K562 (cell line): ENCODE results near the gene MCRS1. TPM values are rescaled to one million over a fixed set of nuclear protein-coding genes. Genes with fewer than 3 reads are reported as not detected.

Source experiments
- CCAR2 ChIP-seq: fragments of 200-400 bp; formaldehyde crosslinking; IDR thresholded peaks from 2 replicates; pipeline ENCODE4 v1.6.1; 2017; ENCODE audit warnings: mild to moderate bottlenecking, low read depth, low read length
- IFI16 ChIP-seq: fragments of 250-450 bp; sonication (Bioruptor Pico); IDR thresholded peaks from 2 replicates; pipeline ENCODE4 v2.1.2; 2022; ENCODE audit warnings: mild to moderate bottlenecking, inconsistent platforms
- TCF3 ChIP-seq: sonication (generic); formaldehyde crosslinking; IDR thresholded peaks from 2 replicates; pipeline ENCODE4 v1.4.0; 2020; ENCODE audit warnings: mild to moderate bottlenecking, missing genetic modification reagents
- polyA plus RNA-seq, 8 experiments: library from polyadenylated mRNA; depleted of rRNA in 4 of 8; stranded (reverse) in 5 of 8; unstranded in 3 of 8; fragments of >200 nt; fragmentation: Nextera tagmentation in 2 of 8; fragmentation: Illumina TruSeq in 1 of 8; extraction: Ambion mirVana in 2 of 8; extraction: Trizol in 1 of 8; gene quantifications; 2 replicates each; pipeline versions ENCODE4 v1.2.1 to v1.2.3, GENCODE V29; 2011 to 2014; ENCODE audit warnings: inconsistent platforms in 1 of 8, missing spikeins in 1 of 8
- total RNA-seq, 7 experiments: library from RNA; depleted of rRNA in 6 of 7; stranded (reverse); fragments of >200 nt in 6 of 7; fragmentation: Illumina TruSeq in 2 of 7; extraction: Trizol in 2 of 7; gene quantifications; 2 replicates each; pipeline versions ENCODE4 v1.2.1 to v1.2.3, GENCODE V29; 2011 to 2021; ENCODE audit warnings: low replicate concordance in 1 of 7
- TF ChIP-seq, protein P1 (sequence below): sonication (generic); formaldehyde crosslinking; IDR thresholded peaks from 2 replicates; pipeline ENCODE4 v1.8.0; 2023; ENCODE audit warnings: missing genetic modification reagents, mild to moderate bottlenecking, borderline replicate concordance
- TF ChIP-seq, protein P2 (sequence below): fragments of 450-650 bp; IDR thresholded peaks from 2 replicates; pipeline ENCODE4 v1.7.1; 2018; ENCODE audit warnings: mild to moderate bottlenecking, low read depth; ENCODE audit not compliant: partially characterized antibody
- TF ChIP-seq, protein P3 (sequence below): fragments of 200-600 bp; sonication (generic); IDR thresholded peaks from one replicate; pipeline ENCODE4 v1.6.1; 2012; ENCODE audit warnings: mild to moderate bottlenecking, low read depth, low read length, inconsistent platforms

MCRS1 gene
- total and polyA plus RNA-seq, 9 of the 15 experiments (the other 6 are each of a cell fraction or from before 2014, with no cell fraction given): 50.0 to 100 (median 73.2) TPM

DNA sequence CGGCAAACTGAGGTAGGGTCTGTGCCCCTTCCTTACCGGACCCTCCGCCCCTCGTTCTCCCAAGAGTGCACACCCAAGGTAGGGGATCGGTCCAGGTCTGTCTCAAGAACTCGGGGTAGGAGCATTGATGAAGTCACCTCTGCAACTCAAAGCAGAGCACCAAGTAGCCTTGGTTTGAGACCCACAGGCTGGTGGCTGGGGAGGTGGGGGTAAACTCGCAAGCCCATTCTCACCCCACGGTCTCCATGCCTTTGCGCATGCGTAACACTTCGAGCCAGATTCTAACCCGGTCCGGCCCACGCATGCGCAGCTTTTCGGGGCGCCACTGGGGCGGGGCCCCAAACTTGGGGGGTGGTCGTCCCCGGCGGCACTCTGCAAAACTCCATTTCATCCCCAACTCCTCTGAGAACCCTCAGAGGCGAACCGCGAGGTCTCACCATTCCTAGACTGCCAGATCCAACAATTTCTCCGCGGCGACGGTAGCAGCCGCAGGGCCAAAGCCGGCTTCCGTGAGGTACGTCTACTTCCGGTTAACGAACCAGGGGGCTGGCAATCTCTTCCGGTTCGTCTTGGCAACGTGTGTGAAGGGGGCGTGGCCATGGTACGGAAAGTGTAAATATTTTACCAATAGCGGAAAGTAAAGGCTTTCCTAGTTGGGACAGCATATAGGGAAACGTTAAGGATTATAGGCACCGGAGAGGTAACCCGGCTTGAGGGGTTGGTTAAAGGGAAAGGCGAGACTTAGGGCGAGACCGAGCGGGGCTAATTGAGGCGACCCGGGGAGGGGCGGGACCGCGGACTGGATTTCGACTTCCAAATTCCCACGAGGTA is at the start of gene MCRS1 (continued):
- TF ChIP-seq, protein P1, sequence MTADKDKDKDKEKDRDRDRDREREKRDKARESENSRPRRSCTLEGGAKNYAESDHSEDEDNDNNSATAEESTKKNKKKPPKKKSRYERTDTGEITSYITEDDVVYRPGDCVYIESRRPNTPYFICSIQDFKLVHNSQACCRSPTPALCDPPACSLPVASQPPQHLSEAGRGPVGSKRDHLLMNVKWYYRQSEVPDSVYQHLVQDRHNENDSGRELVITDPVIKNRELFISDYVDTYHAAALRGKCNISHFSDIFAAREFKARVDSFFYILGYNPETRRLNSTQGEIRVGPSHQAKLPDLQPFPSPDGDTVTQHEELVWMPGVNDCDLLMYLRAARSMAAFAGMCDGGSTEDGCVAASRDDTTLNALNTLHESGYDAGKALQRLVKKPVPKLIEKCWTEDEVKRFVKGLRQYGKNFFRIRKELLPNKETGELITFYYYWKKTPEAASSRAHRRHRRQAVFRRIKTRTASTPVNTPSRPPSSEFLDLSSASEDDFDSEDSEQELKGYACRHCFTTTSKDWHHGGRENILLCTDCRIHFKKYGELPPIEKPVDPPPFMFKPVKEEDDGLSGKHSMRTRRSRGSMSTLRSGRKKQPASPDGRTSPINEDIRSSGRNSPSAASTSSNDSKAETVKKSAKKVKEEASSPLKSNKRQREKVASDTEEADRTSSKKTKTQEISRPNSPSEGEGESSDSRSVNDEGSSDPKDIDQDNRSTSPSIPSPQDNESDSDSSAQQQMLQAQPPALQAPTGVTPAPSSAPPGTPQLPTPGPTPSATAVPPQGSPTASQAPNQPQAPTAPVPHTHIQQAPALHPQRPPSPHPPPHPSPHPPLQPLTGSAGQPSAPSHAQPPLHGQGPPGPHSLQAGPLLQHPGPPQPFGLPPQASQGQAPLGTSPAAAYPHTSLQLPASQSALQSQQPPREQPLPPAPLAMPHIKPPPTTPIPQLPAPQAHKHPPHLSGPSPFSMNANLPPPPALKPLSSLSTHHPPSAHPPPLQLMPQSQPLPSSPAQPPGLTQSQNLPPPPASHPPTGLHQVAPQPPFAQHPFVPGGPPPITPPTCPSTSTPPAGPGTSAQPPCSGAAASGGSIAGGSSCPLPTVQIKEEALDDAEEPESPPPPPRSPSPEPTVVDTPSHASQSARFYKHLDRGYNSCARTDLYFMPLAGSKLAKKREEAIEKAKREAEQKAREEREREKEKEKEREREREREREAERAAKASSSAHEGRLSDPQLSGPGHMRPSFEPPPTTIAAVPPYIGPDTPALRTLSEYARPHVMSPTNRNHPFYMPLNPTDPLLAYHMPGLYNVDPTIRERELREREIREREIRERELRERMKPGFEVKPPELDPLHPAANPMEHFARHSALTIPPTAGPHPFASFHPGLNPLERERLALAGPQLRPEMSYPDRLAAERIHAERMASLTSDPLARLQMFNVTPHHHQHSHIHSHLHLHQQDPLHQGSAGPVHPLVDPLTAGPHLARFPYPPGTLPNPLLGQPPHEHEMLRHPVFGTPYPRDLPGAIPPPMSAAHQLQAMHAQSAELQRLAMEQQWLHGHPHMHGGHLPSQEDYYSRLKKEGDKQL (CRISPR knock-in tag): no peak
- TF ChIP-seq, protein P2, sequence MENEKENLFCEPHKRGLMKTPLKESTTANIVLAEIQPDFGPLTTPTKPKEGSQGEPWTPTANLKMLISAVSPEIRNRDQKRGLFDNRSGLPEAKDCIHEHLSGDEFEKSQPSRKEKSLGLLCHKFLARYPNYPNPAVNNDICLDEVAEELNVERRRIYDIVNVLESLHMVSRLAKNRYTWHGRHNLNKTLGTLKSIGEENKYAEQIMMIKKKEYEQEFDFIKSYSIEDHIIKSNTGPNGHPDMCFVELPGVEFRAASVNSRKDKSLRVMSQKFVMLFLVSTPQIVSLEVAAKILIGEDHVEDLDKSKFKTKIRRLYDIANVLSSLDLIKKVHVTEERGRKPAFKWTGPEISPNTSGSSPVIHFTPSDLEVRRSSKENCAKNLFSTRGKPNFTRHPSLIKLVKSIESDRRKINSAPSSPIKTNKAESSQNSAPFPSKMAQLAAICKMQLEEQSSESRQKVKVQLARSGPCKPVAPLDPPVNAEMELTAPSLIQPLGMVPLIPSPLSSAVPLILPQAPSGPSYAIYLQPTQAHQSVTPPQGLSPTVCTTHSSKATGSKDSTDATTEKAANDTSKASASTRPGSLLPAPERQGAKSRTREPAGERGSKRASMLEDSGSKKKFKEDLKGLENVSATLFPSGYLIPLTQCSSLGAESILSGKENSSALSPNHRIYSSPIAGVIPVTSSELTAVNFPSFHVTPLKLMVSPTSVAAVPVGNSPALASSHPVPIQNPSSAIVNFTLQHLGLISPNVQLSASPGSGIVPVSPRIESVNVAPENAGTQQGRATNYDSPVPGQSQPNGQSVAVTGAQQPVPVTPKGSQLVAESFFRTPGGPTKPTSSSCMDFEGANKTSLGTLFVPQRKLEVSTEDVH: peak; percentile 96
- TF ChIP-seq CCAR2 (no peak), TCF3 (CRISPR knock-in tag) (no peak; the same call in 1 of the 2 replicates), IFI16 (CRISPR knock-in tag) (no peak)
- TF ChIP-seq, protein P3, sequence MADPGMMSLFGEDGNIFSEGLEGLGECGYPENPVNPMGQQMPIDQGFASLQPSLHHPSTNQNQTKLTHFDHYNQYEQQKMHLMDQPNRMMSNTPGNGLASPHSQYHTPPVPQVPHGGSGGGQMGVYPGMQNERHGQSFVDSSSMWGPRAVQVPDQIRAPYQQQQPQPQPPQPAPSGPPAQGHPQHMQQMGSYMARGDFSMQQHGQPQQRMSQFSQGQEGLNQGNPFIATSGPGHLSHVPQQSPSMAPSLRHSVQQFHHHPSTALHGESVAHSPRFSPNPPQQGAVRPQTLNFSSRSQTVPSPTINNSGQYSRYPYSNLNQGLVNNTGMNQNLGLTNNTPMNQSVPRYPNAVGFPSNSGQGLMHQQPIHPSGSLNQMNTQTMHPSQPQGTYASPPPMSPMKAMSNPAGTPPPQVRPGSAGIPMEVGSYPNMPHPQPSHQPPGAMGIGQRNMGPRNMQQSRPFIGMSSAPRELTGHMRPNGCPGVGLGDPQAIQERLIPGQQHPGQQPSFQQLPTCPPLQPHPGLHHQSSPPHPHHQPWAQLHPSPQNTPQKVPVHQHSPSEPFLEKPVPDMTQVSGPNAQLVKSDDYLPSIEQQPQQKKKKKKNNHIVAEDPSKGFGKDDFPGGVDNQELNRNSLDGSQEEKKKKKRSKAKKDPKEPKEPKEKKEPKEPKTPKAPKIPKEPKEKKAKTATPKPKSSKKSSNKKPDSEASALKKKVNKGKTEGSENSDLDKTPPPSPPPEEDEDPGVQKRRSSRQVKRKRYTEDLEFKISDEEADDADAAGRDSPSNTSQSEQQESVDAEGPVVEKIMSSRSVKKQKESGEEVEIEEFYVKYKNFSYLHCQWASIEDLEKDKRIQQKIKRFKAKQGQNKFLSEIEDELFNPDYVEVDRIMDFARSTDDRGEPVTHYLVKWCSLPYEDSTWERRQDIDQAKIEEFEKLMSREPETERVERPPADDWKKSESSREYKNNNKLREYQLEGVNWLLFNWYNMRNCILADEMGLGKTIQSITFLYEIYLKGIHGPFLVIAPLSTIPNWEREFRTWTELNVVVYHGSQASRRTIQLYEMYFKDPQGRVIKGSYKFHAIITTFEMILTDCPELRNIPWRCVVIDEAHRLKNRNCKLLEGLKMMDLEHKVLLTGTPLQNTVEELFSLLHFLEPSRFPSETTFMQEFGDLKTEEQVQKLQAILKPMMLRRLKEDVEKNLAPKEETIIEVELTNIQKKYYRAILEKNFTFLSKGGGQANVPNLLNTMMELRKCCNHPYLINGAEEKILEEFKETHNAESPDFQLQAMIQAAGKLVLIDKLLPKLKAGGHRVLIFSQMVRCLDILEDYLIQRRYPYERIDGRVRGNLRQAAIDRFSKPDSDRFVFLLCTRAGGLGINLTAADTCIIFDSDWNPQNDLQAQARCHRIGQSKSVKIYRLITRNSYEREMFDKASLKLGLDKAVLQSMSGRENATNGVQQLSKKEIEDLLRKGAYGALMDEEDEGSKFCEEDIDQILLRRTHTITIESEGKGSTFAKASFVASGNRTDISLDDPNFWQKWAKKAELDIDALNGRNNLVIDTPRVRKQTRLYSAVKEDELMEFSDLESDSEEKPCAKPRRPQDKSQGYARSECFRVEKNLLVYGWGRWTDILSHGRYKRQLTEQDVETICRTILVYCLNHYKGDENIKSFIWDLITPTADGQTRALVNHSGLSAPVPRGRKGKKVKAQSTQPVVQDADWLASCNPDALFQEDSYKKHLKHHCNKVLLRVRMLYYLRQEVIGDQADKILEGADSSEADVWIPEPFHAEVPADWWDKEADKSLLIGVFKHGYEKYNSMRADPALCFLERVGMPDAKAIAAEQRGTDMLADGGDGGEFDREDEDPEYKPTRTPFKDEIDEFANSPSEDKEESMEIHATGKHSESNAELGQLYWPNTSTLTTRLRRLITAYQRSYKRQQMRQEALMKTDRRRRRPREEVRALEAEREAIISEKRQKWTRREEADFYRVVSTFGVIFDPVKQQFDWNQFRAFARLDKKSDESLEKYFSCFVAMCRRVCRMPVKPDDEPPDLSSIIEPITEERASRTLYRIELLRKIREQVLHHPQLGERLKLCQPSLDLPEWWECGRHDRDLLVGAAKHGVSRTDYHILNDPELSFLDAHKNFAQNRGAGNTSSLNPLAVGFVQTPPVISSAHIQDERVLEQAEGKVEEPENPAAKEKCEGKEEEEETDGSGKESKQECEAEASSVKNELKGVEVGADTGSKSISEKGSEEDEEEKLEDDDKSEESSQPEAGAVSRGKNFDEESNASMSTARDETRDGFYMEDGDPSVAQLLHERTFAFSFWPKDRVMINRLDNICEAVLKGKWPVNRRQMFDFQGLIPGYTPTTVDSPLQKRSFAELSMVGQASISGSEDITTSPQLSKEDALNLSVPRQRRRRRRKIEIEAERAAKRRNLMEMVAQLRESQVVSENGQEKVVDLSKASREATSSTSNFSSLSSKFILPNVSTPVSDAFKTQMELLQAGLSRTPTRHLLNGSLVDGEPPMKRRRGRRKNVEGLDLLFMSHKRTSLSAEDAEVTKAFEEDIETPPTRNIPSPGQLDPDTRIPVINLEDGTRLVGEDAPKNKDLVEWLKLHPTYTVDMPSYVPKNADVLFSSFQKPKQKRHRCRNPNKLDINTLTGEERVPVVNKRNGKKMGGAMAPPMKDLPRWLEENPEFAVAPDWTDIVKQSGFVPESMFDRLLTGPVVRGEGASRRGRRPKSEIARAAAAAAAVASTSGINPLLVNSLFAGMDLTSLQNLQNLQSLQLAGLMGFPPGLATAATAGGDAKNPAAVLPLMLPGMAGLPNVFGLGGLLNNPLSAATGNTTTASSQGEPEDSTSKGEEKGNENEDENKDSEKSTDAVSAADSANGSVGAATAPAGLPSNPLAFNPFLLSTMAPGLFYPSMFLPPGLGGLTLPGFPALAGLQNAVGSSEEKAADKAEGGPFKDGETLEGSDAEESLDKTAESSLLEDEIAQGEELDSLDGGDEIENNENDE: no peak
